Spleen (tissue), 11 donors: ENCODE results near the gene DOCK9. TPM values are rescaled to one million over a fixed set of nuclear protein-coding genes. Genes with fewer than 3 reads are reported as not detected.
"Not testable (repeated sequence)": the region's sequence is repeated elsewhere in the genome, so short reads cannot be mapped to it uniquely, and the experiment has no call there.

Source experiments
- DNase-seq: peaks from one replicate; pipeline ENCODE4 v3.0.0-alpha.2; 2020
- H3K27ac ChIP-seq, 8 donors: fragments of 200-600 bp; sonication (generic) in 7 of 8; 1 replicate in 4 of 8; 2 replicates in 4 of 8; pipeline versions ENCODE4 v1.5.0 to v1.8.0; 2016 to 2021; ENCODE audit warnings: inconsistent platforms in 4 of 8, mild to moderate bottlenecking in 4 of 8, moderate library complexity in 1 of 8
- H3K27me3 ChIP-seq, 7 donors: fragments of 200-600 bp; sonication (generic) in 6 of 7; replicated peaks in 1 of 7; 1 replicate in 4 of 7; 2 replicates in 3 of 7; pipeline versions ENCODE4 v1.5.0 to v1.8.0; 2016 to 2021; ENCODE audit warnings: inconsistent platforms in 3 of 7, mild to moderate bottlenecking in 1 of 7
- H3K36me3 ChIP-seq, 6 donors: fragments of 200-600 bp; sonication (generic) in 5 of 6; 1 replicate in 4 of 6; 2 replicates in 2 of 6; pipeline versions ENCODE4 v1.5.0 to v1.8.0; 2016 to 2021; ENCODE audit warnings: inconsistent platforms in 2 of 6
- H3K4me1 ChIP-seq, 6 donors: fragments of 200-600 bp; sonication (generic) in 5 of 6; 1 replicate in 3 of 6; 2 replicates in 3 of 6; pipeline versions ENCODE4 v1.5.0 to v1.8.0; 2016 to 2021; ENCODE audit warnings: inconsistent platforms in 3 of 6
- H3K4me3 ChIP-seq, 8 donors: fragments of 200-600 bp; sonication (generic) in 7 of 8; 1 replicate in 4 of 8; 2 replicates in 4 of 8; pipeline versions ENCODE4 v1.5.0 to v1.8.0; 2016 to 2021; ENCODE audit warnings: inconsistent platforms in 4 of 8, mild to moderate bottlenecking in 4 of 8, moderate library complexity in 2 of 8
- H3K9me3 ChIP-seq, 8 donors: fragments of 200-600 bp; sonication (generic) in 7 of 8; 1 replicate in 4 of 8; 2 replicates in 4 of 8; pipeline versions ENCODE4 v1.5.0 to v1.8.0; 2016 to 2021; ENCODE audit warnings: inconsistent platforms in 4 of 8
- POLR2A ChIP-seq, 3 donors: fragments of 450-650 bp; IDR thresholded peaks; one replicate each; pipeline ENCODE4 v1.5.1; 2017; ENCODE audit warnings: antibody characterized with exemption in 3 of 3, mild to moderate bottlenecking in 1 of 3
- POLR2AphosphoS5 ChIP-seq, 3 donors: sonication (generic); formaldehyde crosslinking; IDR thresholded peaks; one replicate each; pipeline ENCODE4 v1.5.1; 2017; ENCODE audit warnings: antibody characterized with exemption in 3 of 3
- WGBS, 5 donors: extraction: QIAGEN DNeasy Blood & Tissue Kit in 3 of 5; methylation state at CpG; one replicate each; pipeline versions ENCODE4 v1.1.5 to v1.1.7; 2013 to 2018; 5-methylcytosine and 5-hydroxymethylcytosine counted together
- intact Hi-C: fragments of 100-400 bp; cut with DNase I; formaldehyde crosslinking; loops from one replicate; pipeline ENCODE4 v1.15.0; 2023; ENCODE audit warnings: low total_unique reads
- polyA plus RNA-seq, 3 donors: library from polyadenylated mRNA; stranded (reverse); fragments of 200-250 nt; gene quantifications; one replicate each; pipeline ENCODE4 v1.2.1, GENCODE V29; 2013
- total RNA-seq, 7 donors: library from RNA; depleted of rRNA in 3 of 7; stranded (reverse); fragments of >200 nt in 3 of 7; fragmentation: NEBNext Ultra II Directional in 4 of 7; extraction: Animal tissue kit (Norgen Biotek cat#: 25700) in 4 of 7; gene quantifications; one replicate each; pipeline versions ENCODE4 v1.1.0 to v1.2.1, GENCODE V29; 2016 to 2021
- TF ChIP-seq, protein P1 (sequence below), 11 experiments: fragments of 200-600 bp in 7 of 11; fragments of 450-650 bp in 4 of 11; sonication (generic) in 4 of 11; IDR thresholded peaks in 8 of 11; conservative IDR thresholded peaks in 3 of 11; 1 replicate in 7 of 11; 2 replicates in 4 of 11; pipeline versions ENCODE4 v1.4.0 to v1.8.0; 2016 to 2021; ENCODE audit warnings: antibody characterized with exemption in 11 of 11, inconsistent platforms in 4 of 11, mild to moderate bottlenecking in 1 of 11
- donor health status: healthy with polysubstance abuse.
- donor health status: DM: no; HTN: no; CAD: no; lungs with moderate emphysema.
- donor health status: DM: no; HTN: no; CAD: no.
- donor health status: Bipolar disorder and iron deficiency.
- donor health status: healthy.
- donor health status: DM: no; HTN: no; CAD: no.
- donor health status: DM: yes; HTN: yes; CAD: no.

The DOCK9 gene
- total and polyA plus RNA-seq, 10 donors: 6.9 to 53.3 (median 47.6) TPM

DNA sequence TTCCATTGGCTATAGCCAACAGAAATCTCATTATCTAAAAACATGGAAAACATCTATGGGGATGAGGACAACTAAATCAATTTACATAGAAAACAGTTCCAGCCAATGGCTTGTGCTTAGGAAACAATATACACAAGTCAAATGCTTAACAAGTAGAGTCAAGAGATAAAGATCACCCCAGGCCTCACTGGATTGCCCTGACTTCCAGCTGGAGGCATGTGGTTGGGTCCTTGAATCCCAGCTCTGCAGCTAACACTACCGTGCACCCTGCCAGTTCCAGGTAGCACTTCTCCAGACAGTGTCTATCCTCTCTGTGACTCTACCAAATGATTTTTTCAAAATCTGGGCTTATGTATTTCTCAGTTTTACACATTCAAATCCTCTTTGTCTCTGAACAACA is 80.2 kb downstream of the DOCK9 start:
- no peaks in the 10 kb centered on the region for H3K9me3 ChIP-seq
- 90 to 100% (median 96%) methylated on average over 1 of the region's 1 CpG for WGBS, 5 donors
- no peaks in the 10 kb centered on the region for H3K27me3 ChIP-seq
- H3K36me3 ChIP-seq: peaks cover 0 to 76% (median 14%) of the 10 kb centered on the region in 6 donors
- no peaks in the 10 kb centered on the region for H3K4me1 ChIP-seq
- no peak overlapping the region for H3K27ac ChIP-seq
- TF ChIP-seq, protein P1, sequence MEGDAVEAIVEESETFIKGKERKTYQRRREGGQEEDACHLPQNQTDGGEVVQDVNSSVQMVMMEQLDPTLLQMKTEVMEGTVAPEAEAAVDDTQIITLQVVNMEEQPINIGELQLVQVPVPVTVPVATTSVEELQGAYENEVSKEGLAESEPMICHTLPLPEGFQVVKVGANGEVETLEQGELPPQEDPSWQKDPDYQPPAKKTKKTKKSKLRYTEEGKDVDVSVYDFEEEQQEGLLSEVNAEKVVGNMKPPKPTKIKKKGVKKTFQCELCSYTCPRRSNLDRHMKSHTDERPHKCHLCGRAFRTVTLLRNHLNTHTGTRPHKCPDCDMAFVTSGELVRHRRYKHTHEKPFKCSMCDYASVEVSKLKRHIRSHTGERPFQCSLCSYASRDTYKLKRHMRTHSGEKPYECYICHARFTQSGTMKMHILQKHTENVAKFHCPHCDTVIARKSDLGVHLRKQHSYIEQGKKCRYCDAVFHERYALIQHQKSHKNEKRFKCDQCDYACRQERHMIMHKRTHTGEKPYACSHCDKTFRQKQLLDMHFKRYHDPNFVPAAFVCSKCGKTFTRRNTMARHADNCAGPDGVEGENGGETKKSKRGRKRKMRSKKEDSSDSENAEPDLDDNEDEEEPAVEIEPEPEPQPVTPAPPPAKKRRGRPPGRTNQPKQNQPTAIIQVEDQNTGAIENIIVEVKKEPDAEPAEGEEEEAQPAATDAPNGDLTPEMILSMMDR (IDR thresholded peaks at IDR 0.05 in 8 of 11, conservative IDR thresholded peaks at IDR 0.05 in 3 of 11): no peak
- TF ChIP-seq POLR2A (IDR thresholded peaks at IDR 0.05): no peak
- no peak for TF ChIP-seq POLR2AphosphoS5 (IDR thresholded peaks at IDR 0.05)
- no peak for DNase-seq
- intact Hi-C loops: no loop called here
- H3K4me3 ChIP-seq: no peak overlapping the region

DNA sequence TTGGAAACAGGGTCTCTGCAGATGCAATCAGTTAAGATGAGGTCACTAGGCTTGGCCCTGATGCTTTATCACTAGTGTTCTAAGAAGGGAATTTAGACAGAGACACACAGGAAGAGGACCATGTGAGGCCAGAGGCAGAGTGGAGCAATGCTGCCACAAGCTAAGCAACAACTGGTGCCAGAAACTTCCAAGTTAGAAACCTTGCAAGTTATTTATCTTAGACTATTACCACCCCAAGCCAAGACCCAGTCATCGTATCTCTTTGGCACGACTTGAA is 81.1 kb downstream of the DOCK9 start:
- no peak for DNase-seq
- TF ChIP-seq POLR2AphosphoS5 (IDR thresholded peaks at IDR 0.05) (no peak), POLR2A (IDR thresholded peaks at IDR 0.05) (no peak)
- TF ChIP-seq, protein P1 (IDR thresholded peaks at IDR 0.05 in 8 of 11, conservative IDR thresholded peaks at IDR 0.05 in 3 of 11): no peak
- Histone ChIP-seq H3K4me1 (no peaks in the 10 kb centered on the region), H3K27ac (no peak overlapping the region), H3K36me3 (peaks cover 0 to 67% (median 7%) of the 10 kb centered on the region in 6 donors), H3K27me3 (no peaks in the 10 kb centered on the region), H3K9me3 (no peaks in the 10 kb centered on the region), H3K4me3 (no peak overlapping the region)
- 45 to 77% (median 56%) methylated on average over 2 of the region's 2 CpGs for WGBS, 5 donors
- intact Hi-C loops: no loop called here

DNA sequence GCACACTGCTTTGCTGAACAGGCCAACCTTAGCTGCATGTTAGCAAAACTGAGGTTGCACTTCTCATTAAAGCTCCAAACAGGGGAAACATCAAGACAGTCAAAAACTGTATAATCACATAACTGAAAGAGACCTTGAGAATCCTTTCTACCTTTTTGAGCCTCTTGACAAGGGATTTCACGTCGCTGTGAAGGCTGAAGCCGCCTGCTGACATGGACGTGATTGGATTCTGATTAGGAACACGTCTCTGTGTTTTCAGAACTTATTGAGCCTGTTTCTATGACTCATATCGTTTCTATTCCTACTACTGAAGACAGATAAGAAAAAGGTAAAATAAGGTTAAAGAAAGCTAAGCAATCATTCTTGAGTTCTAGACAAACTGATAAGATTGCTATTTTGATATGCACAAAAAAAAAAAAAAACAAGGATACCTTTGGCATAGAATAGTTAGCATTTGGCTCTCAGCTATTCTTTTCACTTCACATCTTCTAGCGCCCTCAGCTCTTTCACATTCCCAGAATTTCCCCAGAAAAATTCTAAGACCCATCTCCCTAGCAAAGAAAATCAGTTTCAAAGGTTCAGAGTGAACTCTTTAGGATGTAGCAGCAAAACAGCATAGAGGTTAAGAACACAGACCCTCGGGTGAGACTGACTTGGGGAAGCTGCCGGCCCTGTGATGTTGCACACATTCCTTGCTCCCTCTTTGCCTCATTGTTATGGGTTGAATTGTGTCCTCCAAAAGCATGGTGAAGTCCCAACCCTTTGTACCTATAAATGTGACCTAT is 81.6 kb downstream of the DOCK9 start:
- H3K36me3 ChIP-seq: peaks cover 0 to 61% (median 2%) of the 10 kb centered on the region in 6 donors
- no peaks in the 10 kb centered on the region for H3K4me1 ChIP-seq
- DNase-seq: no peak
- WGBS, 5 donors: 91 to 97% (median 95%) methylated on average over 9 of the region's 9 CpGs
- no peak overlapping the region for H3K4me3 ChIP-seq
- TF ChIP-seq POLR2AphosphoS5 (IDR thresholded peaks at IDR 0.05) (no peak), POLR2A (IDR thresholded peaks at IDR 0.05) (no peak)
- TF ChIP-seq, protein P1 (IDR thresholded peaks at IDR 0.05 in 8 of 11, conservative IDR thresholded peaks at IDR 0.05 in 3 of 11): no peak
- no peak overlapping the region for H3K27ac ChIP-seq
- no peaks in the 10 kb centered on the region for H3K27me3 ChIP-seq
- no peaks in the 10 kb centered on the region for H3K9me3 ChIP-seq
- intact Hi-C loops: no loop called here

DNA sequence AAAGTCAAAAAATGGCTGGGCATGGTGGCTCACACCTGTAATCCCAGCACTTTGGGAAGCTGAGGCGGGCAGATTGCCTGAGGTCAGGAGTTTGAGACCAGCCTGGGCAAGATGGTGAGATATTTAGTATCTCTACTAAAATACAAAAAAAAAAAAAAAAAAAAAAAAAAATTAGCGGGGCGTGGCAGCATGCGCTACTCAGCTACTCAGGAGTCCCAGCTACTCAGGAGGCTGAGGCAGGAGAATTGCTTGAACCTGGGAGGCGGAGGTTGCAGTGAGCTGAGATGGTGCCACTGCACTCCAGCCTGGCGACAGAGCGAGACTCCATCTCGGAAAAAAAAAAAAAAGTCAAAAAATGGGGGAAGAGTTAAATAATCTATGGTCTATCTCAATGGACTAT is 83.0 kb downstream of the DOCK9 start:
- peaks cover 0 to 47% (median 0%) of the 10 kb centered on the region in 6 donors for H3K36me3 ChIP-seq
- H3K27ac ChIP-seq, H3K4me3 ChIP-seq, H3K4me1 ChIP-seq, DNase-seq, H3K27me3 ChIP-seq, H3K9me3 ChIP-seq, intact Hi-C loops: not testable (repeated sequence)
- 93 to 97% (median 95%) methylated on average over 8 of the region's 8 CpGs for WGBS, 5 donors
